Panc1 (cell line): Measurements from ENCODE around the gene HEPACAM2.

ENCODE experiments used
- CTCF ChIP-seq: fragments of 450-650 bp; IDR thresholded peaks from 2 replicates; pipeline ENCODE4 v1.5.1; 2017; ENCODE audit warnings: mild to moderate bottlenecking
- POLR2AphosphoS5 ChIP-seq: IDR thresholded peaks from 2 replicates; pipeline ENCODE4 v1.6.1; 2012; ENCODE audit warnings: mild to moderate bottlenecking, low read depth, low read length, moderate library complexity

GRCh38 chr7:93198472-93198871 is 27.8 kb downstream of the HEPACAM2 start:
- TF ChIP-seq CTCF: no peak
- TF ChIP-seq POLR2AphosphoS5: no peak
